Stimulated activated CD8-positive, alpha-beta memory T cell treated with anti-CD3 and anti-CD28 coated beads, Interleukin-7, amount 100 ng/mL, for 48 hours (primary cell): ENCODE measurements around the gene HLA-DMB.

Experiments
- DNase-seq, 2 donors: peaks; one replicate each; pipeline ENCODE4 v3.0.0-alpha.2; 2020; ENCODE audit warnings: low read depth in 1 of 2; ENCODE audit errors: extremely low read depth in 1 of 2

HLA-DMB gene

DNA sequence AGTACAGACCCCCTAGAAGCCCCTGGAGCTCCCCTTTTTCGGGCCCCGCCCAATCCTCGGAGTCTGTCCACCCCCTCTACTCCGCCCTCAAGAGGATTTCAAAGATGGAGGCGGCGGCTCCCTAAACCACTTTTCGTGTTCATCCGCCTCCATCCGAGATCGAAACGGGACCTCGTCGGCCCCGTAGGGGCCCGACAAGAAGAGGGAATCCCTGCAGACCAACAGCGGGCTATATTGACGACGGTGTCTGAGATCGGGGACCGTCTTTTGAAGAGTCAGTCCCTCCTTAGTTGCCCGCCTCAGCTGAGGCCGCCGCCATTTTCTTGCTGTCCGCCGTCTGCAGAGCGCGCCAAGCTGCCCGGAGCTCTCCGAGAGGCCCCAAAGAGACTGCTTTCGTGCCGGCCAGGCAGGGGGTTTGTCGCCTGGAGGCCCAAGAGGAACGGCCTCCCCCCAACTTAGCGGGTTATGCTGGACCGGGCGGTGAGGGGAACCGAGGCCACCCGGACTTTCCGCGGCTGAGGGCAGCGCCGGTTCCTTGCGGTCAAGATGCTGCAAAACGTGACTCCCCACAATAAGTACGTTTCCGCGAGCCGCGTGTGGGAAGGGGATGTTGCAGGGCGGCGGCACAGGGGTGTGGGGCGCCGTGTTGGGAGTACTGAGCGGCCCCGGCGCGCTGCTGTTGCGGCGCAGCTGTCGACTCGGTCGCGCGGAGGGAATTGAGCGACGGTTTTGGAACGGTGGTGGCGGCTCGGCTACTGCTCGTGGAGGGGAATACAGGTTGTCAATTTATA, 31.7 kb upstream of the HLA-DMB start:
- peak in 1 of 2 donors; percentile 41 for DNase-seq

DNA sequence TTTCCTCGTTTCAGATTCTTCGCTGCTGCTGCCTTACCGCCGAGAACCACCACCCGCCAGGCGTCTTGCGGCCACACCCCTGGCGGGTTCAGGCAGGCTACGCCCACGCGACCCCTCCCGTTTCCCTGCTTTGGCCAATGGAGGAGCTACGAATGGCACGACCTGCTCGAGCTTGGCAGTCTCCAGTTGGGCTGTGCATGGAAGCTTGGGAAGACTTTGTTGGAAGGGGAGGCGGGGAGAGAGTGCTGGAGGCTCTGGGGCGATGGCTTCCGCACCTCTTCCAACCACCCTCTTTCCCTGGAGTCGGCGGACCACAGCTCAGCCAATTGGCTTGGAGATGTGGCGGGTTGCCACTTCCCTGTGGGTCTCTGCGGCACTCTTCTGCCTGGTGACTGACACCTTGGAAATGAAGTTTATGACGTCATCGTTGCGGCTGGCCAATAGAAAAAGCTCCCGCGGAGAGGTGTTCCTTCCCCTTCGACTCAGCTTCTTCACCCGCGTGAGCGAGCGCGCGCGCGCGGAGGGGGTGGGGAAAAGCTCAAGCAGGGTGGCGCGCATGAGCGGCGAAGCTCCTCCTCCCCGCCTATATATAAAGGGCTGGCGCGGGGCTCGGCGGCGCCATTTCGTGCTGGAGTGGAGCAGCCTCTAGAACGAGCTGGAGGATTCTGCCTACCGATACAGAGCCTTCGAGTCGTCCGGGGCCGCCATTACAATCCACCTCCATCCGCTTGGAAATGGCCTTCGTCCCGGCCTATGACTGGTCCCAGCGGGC, 30.9 kb upstream of the HLA-DMB start:
- DNase-seq: peak; percentile 98 to 99

DNA sequence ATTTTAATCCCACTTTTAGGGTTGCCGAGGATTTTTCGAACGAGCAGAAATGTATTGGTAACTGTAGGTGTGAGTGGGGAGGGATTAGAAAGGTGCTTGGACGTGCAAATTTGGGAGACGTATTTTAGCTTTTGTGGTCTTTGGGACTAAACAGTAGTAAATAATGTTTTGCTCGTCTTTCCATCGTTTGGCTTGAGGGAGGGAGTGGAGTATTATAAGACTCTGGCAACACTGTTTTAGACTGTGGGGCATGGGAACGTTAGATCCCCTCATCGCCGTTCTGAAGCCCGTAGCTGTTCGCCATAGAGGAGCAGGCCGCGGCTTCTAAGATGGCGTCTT, 30.4 kb upstream of the HLA-DMB start:
- no peak for DNase-seq

GRCh38 chr6:32970413-32971241, 29.8 kb upstream of the HLA-DMB start:
- peak; percentile 71 to 83 for DNase-seq

- peak; percentile 62 to 78 for DNase-seq
These were observed 29.0 kb upstream of the HLA-DMB start for GRCh38 chr6:32969685-32970412.

GRCh38 chr6:32968867-32969684, 28.2 kb upstream of the HLA-DMB start:
- DNase-seq: peak; percentile 42 to 52

DNA sequence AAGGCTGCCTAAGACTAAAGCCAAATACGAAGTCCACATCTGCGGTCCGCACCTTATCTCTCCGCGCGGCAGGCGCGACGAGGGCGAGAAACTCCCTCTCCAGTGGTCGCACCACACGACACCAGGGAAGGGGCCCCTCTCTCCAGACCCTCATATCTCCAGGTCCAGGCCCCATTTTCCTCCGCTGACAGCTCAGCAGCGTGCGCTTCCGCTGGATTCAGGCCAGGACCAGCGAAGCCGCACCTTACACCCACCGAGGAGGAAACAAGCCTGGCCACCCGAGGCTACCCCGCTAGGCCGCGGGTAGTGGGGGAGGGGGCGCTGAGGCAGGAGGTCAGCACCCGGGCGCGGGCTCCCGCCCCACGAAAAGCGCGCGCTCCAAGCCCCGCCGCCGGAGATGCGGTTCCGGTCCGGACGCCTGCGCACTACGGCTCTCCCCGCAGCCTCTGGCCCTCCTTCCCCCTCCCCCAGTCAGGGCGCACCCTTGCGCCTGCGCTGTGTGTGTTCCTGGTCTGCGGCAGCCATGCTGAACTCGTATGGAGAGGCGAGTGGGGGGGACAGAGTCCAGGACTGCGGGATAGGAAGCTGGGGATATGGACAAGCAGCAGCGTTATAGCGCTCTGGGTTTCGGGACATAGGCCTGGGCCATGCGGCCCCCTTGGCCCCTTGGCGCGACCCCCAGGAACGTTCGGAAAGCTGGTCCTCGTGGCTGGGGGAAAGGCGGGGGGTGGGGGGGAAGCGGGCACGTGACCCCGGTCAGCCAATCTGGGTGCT, 27.5 kb upstream of the HLA-DMB start, which contains the start of gene BRD2:
TSS of gene BRD2 (plus strand) at position 502 of the 774 bp plus-strand sequence. CDS start 4,305 bp downstream, outside the sequence.
- DNase-seq: peak; percentile 94 to 96

DNA sequence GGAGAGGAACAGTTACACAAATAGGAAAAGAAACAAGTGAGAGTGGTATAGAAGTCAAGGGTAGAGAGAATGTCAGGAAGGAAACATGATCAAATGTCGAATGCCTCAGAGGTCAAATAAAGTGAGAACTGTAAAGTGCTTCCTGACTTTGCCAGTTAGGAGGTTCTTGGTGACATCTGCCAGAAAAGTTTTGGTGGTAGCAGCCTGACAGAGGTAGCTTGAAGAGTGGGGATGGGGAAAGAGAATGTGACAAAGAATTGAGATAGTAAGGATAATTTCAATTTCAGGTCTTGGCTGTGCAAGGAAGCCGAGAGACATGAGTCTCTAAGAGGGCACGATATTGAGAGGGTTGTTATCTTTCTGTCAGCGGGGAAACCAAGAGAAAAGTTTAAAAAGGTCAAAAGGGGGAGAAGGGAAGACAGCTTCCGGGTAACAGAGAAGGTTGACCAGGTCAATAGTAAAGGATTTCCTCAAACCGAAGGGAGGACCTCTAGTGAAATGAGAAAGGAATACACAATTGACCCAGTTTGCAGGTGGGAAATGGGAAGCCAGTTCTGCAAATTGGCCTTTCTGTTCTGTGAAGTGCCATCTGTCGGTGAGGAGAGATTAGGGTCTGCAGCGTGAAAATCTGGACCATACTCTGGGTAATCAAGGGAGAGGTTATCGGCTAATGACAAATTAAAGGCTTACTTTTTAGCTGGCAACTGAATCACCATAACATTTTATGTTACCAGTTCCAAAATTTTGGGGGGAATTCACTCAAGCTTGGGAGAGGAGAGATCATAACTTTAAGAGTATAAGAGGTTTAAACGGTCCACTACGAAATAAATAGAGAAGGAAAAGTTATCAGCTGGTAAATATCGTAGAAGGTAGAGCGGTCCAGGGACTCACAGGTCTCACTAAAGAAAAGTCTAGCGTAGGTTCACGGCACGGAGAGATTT, 26.6 kb upstream of the HLA-DMB start:
- no peak for DNase-seq

DNA sequence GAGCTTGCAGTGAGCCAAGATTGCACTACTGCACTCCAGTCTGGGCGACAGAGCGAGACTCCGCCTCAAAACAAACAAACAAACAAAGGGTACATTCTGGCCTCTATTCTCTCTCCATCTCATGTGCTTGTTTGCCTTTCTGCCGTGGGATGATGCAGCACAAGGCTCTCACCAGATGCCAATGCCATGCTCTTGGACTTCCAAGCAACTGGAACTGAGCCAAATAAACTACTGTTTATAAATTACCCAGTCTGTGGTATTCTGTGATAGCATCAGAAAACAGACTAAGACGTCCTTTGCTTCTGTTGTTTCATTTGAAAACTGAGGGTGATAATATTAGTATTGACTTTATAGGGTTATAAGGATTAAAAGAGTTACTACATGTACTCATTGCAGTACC, 23.9 kb upstream of the HLA-DMB start:
- DNase-seq: no peak

DNA sequence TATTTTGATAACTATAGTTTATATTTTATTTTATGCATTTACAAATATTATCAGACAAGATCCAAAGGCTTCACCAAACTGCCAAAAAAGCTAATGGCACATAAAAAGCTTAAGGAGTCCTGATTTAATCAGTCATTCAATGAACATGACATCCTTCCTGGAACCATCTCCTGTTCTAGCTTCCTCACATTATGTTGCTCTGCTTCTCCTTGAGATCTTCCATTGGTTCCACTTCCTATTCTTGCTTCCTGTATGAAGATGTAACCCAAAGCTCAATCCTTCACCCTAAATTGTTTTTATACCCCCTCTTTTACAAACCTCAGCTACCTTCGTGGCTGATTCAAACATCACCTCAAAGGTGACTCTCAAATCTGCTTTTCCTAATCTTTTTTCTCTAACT, 23.0 kb upstream of the HLA-DMB start:
- no peak for DNase-seq

- DNase-seq: no peak
These were observed 21.5 kb upstream of the HLA-DMB start for GRCh38 chr6:32962213-32962826.

DNA sequence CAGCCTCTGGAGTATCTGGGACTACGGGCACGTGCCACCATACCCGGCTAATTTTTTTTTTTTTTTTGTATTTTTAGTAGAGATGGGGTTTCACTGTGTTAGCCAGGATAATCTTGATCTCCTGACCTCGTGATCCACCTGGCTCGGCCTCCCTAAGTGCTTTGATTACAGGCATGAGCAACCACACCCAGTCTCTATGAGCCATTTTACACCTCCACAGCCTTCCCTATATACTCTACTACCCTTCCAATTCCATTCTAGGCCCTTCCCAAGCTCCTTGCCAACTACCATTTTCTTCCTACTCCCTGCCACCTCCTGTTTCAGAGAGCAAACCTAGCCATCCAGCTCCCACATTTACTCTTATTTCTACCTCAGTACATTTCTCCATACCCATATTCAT, 19.7 kb upstream of the HLA-DMB start:
- DNase-seq: no peak

DNA sequence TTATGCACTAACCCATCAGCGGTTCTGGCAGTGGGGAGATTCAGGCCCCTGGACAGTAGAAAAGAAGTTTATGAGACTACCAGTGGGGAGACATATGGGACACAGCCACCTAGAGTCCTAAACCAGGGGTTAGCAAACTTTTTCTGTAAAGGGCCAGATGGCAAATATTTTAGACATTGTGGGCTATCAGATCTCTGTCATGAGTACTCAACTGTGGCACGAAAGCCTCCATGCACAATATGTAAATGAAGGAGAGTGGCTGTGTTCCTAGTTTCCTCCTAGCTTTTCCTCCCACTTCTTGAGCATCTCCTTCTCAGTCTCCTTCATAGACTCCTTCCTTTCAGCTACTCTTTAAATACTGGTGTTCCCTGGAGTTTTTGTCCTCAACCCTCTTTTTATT, 15.3 kb upstream of the HLA-DMB start:
- no peak for DNase-seq

- DNase-seq: no peak
These were observed 14.4 kb upstream of the HLA-DMB start for GRCh38 chr6:32954986-32955802.

GRCh38 chr6:32954267-32954666, 13.4 kb upstream of the HLA-DMB start:
- DNase-seq: no peak

GRCh38 chr6:32953775-32954174, 12.9 kb upstream of the HLA-DMB start:
- DNase-seq: no peak
